ENCODE data around the gene KCNH2.

Gene KCNH2

GRCh38 chr7:150964593-150965111, 13.5 kb downstream of the KCNH2 start:
- Histone ChIP-seq H3K4me3 (ENCODE audit: low read length) (no peak overlapping the region), H3K27me3 (ENCODE audit: control insufficient read depth, insufficient read depth, low read length) (peaks cover 2% of the 10 kb centered on the region), H3K4me1 (ENCODE audit: control insufficient read depth, insufficient read depth, low read length) (peaks cover 77% of the 10 kb centered on the region), H3K27ac (ENCODE audit: low read depth, low read length) (peak overlapping the region; percentile 91), H3K36me3 (ENCODE audit: control insufficient read depth, insufficient read depth, low read length) (no peaks in the 10 kb centered on the region), H3K9ac (ENCODE audit: low read length) (no peak overlapping the region)

- Histone ChIP-seq H3K9ac (ENCODE audit: low read length) (no peak overlapping the region), H3K27me3 (ENCODE audit: control insufficient read depth, insufficient read depth, low read length) (peaks cover 2% of the 10 kb centered on the region), H3K27ac (ENCODE audit: low read depth, low read length) (peak overlapping the region; percentile 91), H3K4me3 (ENCODE audit: low read length) (no peak overlapping the region), H3K36me3 (ENCODE audit: control insufficient read depth, insufficient read depth, low read length) (no peaks in the 10 kb centered on the region), H3K4me1 (ENCODE audit: control insufficient read depth, insufficient read depth, low read length) (peaks cover 70% of the 10 kb centered on the region)
Measured at GRCh38 chr7:150963707-150964559, 14.2 kb downstream of the KCNH2 start.

DNA sequence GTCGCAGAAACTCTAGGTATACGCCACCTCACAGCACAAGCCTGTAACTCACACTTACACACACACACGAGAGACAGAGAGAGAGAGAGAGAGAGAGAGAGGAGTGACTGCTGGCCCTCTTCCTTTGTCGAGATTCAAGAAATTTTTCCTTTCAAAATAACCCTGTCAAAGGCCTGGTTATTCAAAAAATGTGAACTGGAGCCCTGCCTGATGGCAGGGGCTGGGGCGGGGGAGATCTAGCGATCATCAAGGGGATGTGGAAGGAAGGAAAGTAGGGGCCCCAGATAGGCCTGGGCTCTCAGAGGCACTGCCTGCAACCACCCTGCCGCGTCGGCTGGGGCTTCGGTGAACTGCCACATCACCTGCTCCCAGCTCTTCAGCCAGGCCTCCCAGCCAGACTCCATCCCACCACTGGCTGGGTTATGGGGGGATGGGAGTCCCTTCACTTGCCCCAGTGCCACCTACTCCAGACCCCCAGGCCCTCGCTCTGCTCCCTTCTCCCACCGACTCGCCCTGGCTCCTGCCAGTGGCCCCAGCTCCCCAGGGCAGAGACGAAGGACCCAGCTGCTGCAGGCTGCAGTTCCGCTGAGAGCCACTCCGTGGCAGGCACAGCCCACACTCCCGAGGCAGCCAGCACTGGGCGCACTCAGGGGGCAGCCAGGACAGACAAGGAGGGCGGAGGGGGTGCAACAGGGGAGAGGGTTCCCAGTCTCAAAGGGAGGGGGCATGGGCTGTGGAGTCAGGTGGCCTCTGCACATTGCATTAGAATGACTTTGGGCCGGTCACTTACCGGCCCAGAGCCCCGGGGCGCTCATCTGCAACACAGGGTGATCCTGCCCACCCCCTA, 15.3 kb downstream of the KCNH2 start:
- H3K27ac ChIP-seq (ENCODE audit: low read depth, low read length): peak overlapping the region; percentile 91
- H3K4me1 ChIP-seq (ENCODE audit: control insufficient read depth, insufficient read depth, low read length): peaks cover 62% of the 10 kb centered on the region
- H3K9ac ChIP-seq (ENCODE audit: low read length): no peak overlapping the region
- peaks cover 2% of the 10 kb centered on the region for H3K27me3 ChIP-seq (ENCODE audit: control insufficient read depth, insufficient read depth, low read length)
- H3K36me3 ChIP-seq (ENCODE audit: control insufficient read depth, insufficient read depth, low read length): no peaks in the 10 kb centered on the region
- H3K4me3 ChIP-seq (ENCODE audit: low read length): no peak overlapping the region

GRCh38 chr7:150962290-150962552, 15.9 kb downstream of the KCNH2 start:
- Histone ChIP-seq H3K4me3 (ENCODE audit: low read length) (no peak overlapping the region), H3K36me3 (ENCODE audit: control insufficient read depth, insufficient read depth, low read length) (no peaks in the 10 kb centered on the region), H3K27ac (ENCODE audit: low read depth, low read length) (peak overlapping the region; percentile 91), H3K4me1 (ENCODE audit: control insufficient read depth, insufficient read depth, low read length) (peaks cover 56% of the 10 kb centered on the region), H3K9ac (ENCODE audit: low read length) (no peak overlapping the region), H3K27me3 (ENCODE audit: control insufficient read depth, insufficient read depth, low read length) (peaks cover 2% of the 10 kb centered on the region)

DNA sequence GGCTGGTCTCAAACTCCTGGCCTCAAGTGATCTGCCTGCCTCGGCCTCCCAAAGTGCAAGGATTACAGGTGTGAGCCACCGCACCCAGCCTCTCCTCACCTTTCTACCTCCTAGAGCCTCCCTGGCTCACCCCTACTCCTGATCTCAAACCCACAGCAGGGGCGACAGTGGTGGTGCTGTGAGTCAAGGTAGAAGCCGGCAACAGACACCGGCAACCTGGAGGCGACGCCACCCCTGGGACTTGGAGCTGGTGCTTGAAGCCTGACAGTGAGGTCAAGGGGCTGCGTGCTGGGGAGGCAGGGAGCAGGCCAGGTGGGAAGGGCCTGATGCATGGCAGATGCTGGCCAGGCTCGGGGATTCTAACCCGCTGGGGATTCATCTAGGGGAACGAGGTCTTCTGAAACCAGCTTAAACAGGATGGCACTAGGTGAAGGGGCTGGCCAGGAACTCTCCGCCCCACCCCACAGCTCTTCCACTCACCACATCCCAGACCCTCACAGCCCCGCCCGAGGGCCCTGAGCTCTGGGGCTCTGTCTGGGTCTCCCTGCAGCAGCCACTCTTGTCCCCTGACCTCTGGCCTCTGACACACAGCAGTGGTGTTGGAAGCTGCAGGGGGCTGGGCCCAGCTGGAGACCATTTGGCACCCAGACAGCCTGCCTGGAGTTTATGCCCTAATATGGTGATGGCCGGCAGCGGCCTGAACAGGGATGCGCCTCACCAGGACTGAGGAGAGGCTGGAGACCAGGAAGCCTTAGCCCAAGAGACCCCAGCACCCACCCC, 16.4 kb downstream of the KCNH2 start:
- Histone ChIP-seq H3K36me3 (ENCODE audit: control insufficient read depth, insufficient read depth, low read length) (no peaks in the 10 kb centered on the region), H3K27ac (ENCODE audit: low read depth, low read length) (peak overlapping the region; percentile 91), H3K4me1 (ENCODE audit: control insufficient read depth, insufficient read depth, low read length) (peaks cover 57% of the 10 kb centered on the region), H3K9ac (ENCODE audit: low read length) (no peak overlapping the region), H3K27me3 (ENCODE audit: control insufficient read depth, insufficient read depth, low read length) (peaks cover 2% of the 10 kb centered on the region), H3K4me3 (ENCODE audit: low read length) (no peak overlapping the region)

- peaks cover 2% of the 10 kb centered on the region for H3K27me3 ChIP-seq (ENCODE audit: control insufficient read depth, insufficient read depth, low read length)
- no peak overlapping the region for H3K9ac ChIP-seq (ENCODE audit: low read length)
- no peak overlapping the region for H3K27ac ChIP-seq (ENCODE audit: low read depth, low read length)
- peaks cover 52% of the 10 kb centered on the region for H3K4me1 ChIP-seq (ENCODE audit: control insufficient read depth, insufficient read depth, low read length)
- no peak overlapping the region for H3K4me3 ChIP-seq (ENCODE audit: low read length)
- no peaks in the 10 kb centered on the region for H3K36me3 ChIP-seq (ENCODE audit: control insufficient read depth, insufficient read depth, low read length)
Measured at GRCh38 chr7:150959739-150960734, 18.1 kb downstream of the KCNH2 start.

- Histone ChIP-seq H3K4me1 (ENCODE audit: control insufficient read depth, insufficient read depth, low read length) (peaks cover 48% of the 10 kb centered on the region), H3K27me3 (ENCODE audit: control insufficient read depth, insufficient read depth, low read length) (peaks cover 2% of the 10 kb centered on the region), H3K4me3 (ENCODE audit: low read length) (no peak overlapping the region), H3K36me3 (ENCODE audit: control insufficient read depth, insufficient read depth, low read length) (no peaks in the 10 kb centered on the region), H3K9ac (ENCODE audit: low read length) (no peak overlapping the region), H3K27ac (ENCODE audit: low read depth, low read length) (no peak overlapping the region)
Measured at GRCh38 chr7:150959081-150959480, 19.0 kb downstream of the KCNH2 start.

- H3K4me3 ChIP-seq (ENCODE audit: low read length): no peak overlapping the region
- H3K36me3 ChIP-seq (ENCODE audit: control insufficient read depth, insufficient read depth, low read length): no peaks in the 10 kb centered on the region
- no peak overlapping the region for H3K9ac ChIP-seq (ENCODE audit: low read length)
- H3K4me1 ChIP-seq (ENCODE audit: control insufficient read depth, insufficient read depth, low read length): peaks cover 48% of the 10 kb centered on the region
- no peak overlapping the region for H3K27ac ChIP-seq (ENCODE audit: low read depth, low read length)
- peaks cover 2% of the 10 kb centered on the region for H3K27me3 ChIP-seq (ENCODE audit: control insufficient read depth, insufficient read depth, low read length)
Measured at GRCh38 chr7:150958597-150958996, 19.5 kb downstream of the KCNH2 start.

- Histone ChIP-seq H3K36me3 (ENCODE audit: control insufficient read depth, insufficient read depth, low read length) (no peaks in the 10 kb centered on the region), H3K27me3 (ENCODE audit: control insufficient read depth, insufficient read depth, low read length) (peaks cover 2% of the 10 kb centered on the region), H3K27ac (ENCODE audit: low read depth, low read length) (peak overlapping the region; percentile 80), H3K4me3 (ENCODE audit: low read length) (no peak overlapping the region), H3K4me1 (ENCODE audit: control insufficient read depth, insufficient read depth, low read length) (peaks cover 50% of the 10 kb centered on the region), H3K9ac (ENCODE audit: low read length) (no peak overlapping the region)
Measured at GRCh38 chr7:150958062-150958552, 20.0 kb downstream of the KCNH2 start.

DNA sequence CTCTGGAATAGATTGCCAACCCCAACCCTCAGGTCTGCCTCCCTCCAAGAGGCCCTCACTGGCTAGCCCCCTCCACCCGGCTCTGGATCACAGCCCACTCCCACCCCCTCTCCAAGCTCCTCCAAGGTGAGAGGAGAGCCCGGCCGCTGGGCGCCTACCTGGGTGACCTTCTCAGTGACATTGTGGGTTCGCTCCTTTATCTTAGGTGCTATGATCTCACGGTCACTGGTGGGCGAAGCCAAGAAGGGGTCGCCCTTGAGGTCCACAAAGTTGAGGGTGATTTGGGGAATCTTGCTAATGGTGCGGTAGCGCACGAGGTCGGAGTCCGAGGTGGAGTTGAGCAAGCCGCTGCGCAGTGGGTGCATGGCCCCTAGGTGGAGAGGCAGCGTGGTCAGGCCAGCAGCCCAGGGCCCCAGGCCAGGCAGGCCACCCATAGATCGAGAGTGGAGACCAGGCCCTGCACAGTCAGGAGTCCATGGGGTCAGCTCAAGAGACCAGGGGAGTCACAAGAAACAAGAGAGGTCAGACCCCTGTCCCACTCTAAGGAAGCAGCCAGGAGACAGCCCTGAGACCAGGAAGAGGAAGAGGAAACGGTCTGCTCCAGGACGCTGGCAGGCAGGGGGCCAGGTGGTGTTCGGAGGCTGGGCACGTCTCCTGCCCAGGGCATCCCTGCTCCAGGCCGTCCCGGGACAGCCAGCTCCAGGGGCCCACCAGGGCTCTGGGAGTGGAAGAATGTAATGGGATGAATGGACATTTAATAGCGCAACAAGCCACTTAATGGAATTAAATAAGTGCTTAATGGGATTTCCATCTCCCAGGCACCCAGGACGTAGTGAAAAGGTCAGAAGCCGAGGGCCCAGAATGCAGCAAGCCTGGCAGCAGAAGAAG, 20.7 kb downstream of the KCNH2 start:
- Histone ChIP-seq H3K27me3 (ENCODE audit: control insufficient read depth, insufficient read depth, low read length) (no peaks in the 10 kb centered on the region), H3K4me3 (ENCODE audit: low read length) (no peak overlapping the region), H3K27ac (ENCODE audit: low read depth, low read length) (peak overlapping the region; percentile 80), H3K36me3 (ENCODE audit: control insufficient read depth, insufficient read depth, low read length) (no peaks in the 10 kb centered on the region), H3K4me1 (ENCODE audit: control insufficient read depth, insufficient read depth, low read length) (peaks cover 48% of the 10 kb centered on the region), H3K9ac (ENCODE audit: low read length) (no peak overlapping the region)
